Measurements from ENCODE around the gene ANP32A. TPM values are rescaled to one million over a fixed set of nuclear protein-coding genes. Genes with fewer than 3 reads are reported as not detected.
A peak's percentile ranks its signal among the peaks of the same experiment; 100 is the strongest.

ANP32A gene
- total RNA-seq, 1 donor from 2014 or later = 114 TPM

GRCh38 chr15:68818769-68819494, 1.8 kb downstream of the ANP32A start:
- ATAC-seq = peak; percentile 12
- Histone ChIP-seq H3K4me1 (peaks cover 29% of the 10 kb centered on the region), H3K4me3 (peak overlapping the region; percentile 96)

GRCh38 chr15:68818066-68818768, 2.5 kb downstream of the ANP32A start:
- peak; percentile 89 for DNase-seq
- TF ChIP-seq, protein P1, sequence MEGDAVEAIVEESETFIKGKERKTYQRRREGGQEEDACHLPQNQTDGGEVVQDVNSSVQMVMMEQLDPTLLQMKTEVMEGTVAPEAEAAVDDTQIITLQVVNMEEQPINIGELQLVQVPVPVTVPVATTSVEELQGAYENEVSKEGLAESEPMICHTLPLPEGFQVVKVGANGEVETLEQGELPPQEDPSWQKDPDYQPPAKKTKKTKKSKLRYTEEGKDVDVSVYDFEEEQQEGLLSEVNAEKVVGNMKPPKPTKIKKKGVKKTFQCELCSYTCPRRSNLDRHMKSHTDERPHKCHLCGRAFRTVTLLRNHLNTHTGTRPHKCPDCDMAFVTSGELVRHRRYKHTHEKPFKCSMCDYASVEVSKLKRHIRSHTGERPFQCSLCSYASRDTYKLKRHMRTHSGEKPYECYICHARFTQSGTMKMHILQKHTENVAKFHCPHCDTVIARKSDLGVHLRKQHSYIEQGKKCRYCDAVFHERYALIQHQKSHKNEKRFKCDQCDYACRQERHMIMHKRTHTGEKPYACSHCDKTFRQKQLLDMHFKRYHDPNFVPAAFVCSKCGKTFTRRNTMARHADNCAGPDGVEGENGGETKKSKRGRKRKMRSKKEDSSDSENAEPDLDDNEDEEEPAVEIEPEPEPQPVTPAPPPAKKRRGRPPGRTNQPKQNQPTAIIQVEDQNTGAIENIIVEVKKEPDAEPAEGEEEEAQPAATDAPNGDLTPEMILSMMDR (IDR thresholded peaks at IDR 0.05) = no peak
- no peaks in the 10 kb centered on the region for H3K9me3 ChIP-seq
- peak overlapping the region; percentile 99 for H3K27ac ChIP-seq
- H3K36me3 ChIP-seq = no peaks in the 10 kb centered on the region
- H3K27me3 ChIP-seq = no peaks in the 10 kb centered on the region
- H3K4me1 ChIP-seq = peaks cover 34% of the 10 kb centered on the region
- intact Hi-C loops (cut with DNase I) = no loop called here
- ATAC-seq = peak; percentile 51
- H3K4me3 ChIP-seq = peak overlapping the region; percentile 96

More at GRCh38 chr15:68818769-68819494, 1.8 kb downstream of the ANP32A start:
- TF ChIP-seq, protein P1 (IDR thresholded peaks at IDR 0.05) = no peak
- Histone ChIP-seq H3K27me3 (no peaks in the 10 kb centered on the region), H3K36me3 (no peaks in the 10 kb centered on the region), H3K9me3 (no peaks in the 10 kb centered on the region), H3K27ac (peak overlapping the region; percentile 99)
- DNase-seq = peak; percentile 85
- intact Hi-C loops (cut with DNase I) = no loop called here

- H3K9me3 ChIP-seq = no peaks in the 10 kb centered on the region
- intact Hi-C loops (cut with DNase I) = no loop called here
- H3K36me3 ChIP-seq = no peaks in the 10 kb centered on the region
- H3K27me3 ChIP-seq = no peaks in the 10 kb centered on the region
- DNase-seq = peak; percentile 89
- H3K4me1 ChIP-seq = peaks cover 36% of the 10 kb centered on the region
- H3K27ac ChIP-seq = peak overlapping the region; percentile 99
- ATAC-seq = peak; percentile 65
- TF ChIP-seq, protein P1 (IDR thresholded peaks at IDR 0.05) = no peak
- H3K4me3 ChIP-seq = peak overlapping the region; percentile 96
Observed at GRCh38 chr15:68817304-68818065, 3.2 kb downstream of the ANP32A start.

- TF ChIP-seq, protein P1 (IDR thresholded peaks at IDR 0.05) = no peak
- no peak for ATAC-seq
- no peaks in the 10 kb centered on the region for H3K36me3 ChIP-seq
- H3K4me3 ChIP-seq = peak overlapping the region; percentile 96
- H3K4me1 ChIP-seq = peaks cover 36% of the 10 kb centered on the region
- H3K9me3 ChIP-seq = no peaks in the 10 kb centered on the region
- no peaks in the 10 kb centered on the region for H3K27me3 ChIP-seq
- intact Hi-C loops (cut with DNase I) = no loop called here
- peak overlapping the region; percentile 99 for H3K27ac ChIP-seq
- DNase-seq = no peak
Observed at GRCh38 chr15:68816795-68817303, 3.8 kb downstream of the ANP32A start.

DNA sequence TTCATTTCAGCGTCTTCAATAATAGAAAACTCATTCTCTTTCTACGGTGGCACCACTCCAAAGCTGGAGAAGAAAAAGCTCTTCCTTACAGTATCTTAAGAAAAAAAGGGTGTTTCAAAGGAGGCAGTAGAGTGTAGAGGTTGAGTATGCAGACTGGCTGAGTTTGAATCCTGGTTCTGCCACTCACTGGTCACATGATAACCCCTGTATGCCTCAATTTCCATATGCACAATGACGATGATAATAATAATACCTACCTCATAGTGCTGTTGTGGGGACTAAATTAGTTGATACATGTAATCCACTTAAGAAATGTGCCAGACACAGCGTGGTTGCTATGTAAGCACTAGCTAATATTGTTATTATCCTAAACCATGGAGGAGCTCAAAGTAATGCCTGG, 4.5 kb downstream of the ANP32A start:
- peak overlapping the region; percentile 96 for H3K4me3 ChIP-seq
- H3K4me1 ChIP-seq = peaks cover 36% of the 10 kb centered on the region
- ATAC-seq (no peak), DNase-seq (no peak)
- no peaks in the 10 kb centered on the region for H3K27me3 ChIP-seq
- TF ChIP-seq, protein P1 (IDR thresholded peaks at IDR 0.05) = no peak
- H3K27ac ChIP-seq = peak overlapping the region; percentile 99
- intact Hi-C loops (cut with DNase I) = no loop called here
- H3K36me3 ChIP-seq = no peaks in the 10 kb centered on the region
- no peaks in the 10 kb centered on the region for H3K9me3 ChIP-seq

Measured in upper lobe of right lung (tissue), 1 donor.